H1 (cell line): ENCODE data around the gene HSPA1A. TPM values are rescaled to one million over a fixed set of nuclear protein-coding genes. Genes with fewer than 3 reads are reported as not detected.
A peak's percentile ranks its signal among the peaks of the same experiment; 100 is the strongest.

Experiments used
- CTCF ChIA-PET: fragments of 300-600 bp; sonication (Branson Sonifier 250); formaldehyde crosslinking; loops from one replicate; lab custom pipeline; 2021; ENCODE audit not compliant: partially characterized antibody; lab: Charles Lee
- POLR2A ChIA-PET: fragments of 300-600 bp; sonication (Branson Sonifier 250); formaldehyde crosslinking; loops from one replicate; lab custom pipeline; 2021; ENCODE audit warnings: inconsistent platforms; ENCODE audit not compliant: partially characterized antibody; lab: Charles Lee
- DNase-seq, 2 experiments: peaks; one replicate each; pipeline versions ENCODE4 v3.0.0 to v3.0.0-alpha.2; 2010 to 2022; ENCODE audit warnings: low spot score in 2 of 2, low read depth in 1 of 2, mixed read lengths in 1 of 2
- FAIRE-seq: peaks from 2 replicates; lab custom pipeline; 2011; peaks lifted over from hg19 to GRCh38; lab: Jason Lieb, UNC
- H2AFZ ChIP-seq: 2 replicates; pipeline ENCODE4 v1.8.1; 2012; ENCODE audit warnings: low read length, inconsistent platforms
- H2AK5ac ChIP-seq: 2 replicates; pipeline ENCODE4 v1.6.1; 2013; ENCODE audit warnings: low read depth, low read length
- H2BK120ac ChIP-seq: replicated peaks from 2 replicates; pipeline ENCODE3; 2013; ENCODE audit warnings: low read depth, low read length, inconsistent platforms
- H2BK12ac ChIP-seq: 2 replicates; pipeline ENCODE4 v1.6.1; 2013; ENCODE audit warnings: low read depth, low read length
- H2BK15ac ChIP-seq: 2 replicates; pipeline ENCODE4 v1.6.1; 2013; ENCODE audit warnings: low read length
- H2BK20ac ChIP-seq: 2 replicates; pipeline ENCODE4 v1.6.1; 2013; ENCODE audit warnings: low read length
- H2BK5ac ChIP-seq: 2 replicates; pipeline ENCODE4 v1.6.1; 2013; ENCODE audit warnings: low read depth, low read length
- H3K14ac ChIP-seq: 2 replicates; pipeline ENCODE4 v1.6.1; 2013; ENCODE audit warnings: inconsistent platforms; ENCODE audit not compliant: insufficient read length
- H3K18ac ChIP-seq: 2 replicates; pipeline ENCODE4 v1.6.1; 2013; ENCODE audit warnings: low read length; ENCODE audit errors: extremely low read depth
- H3K23ac ChIP-seq: 2 replicates; pipeline ENCODE4 v1.6.1; 2013; ENCODE audit warnings: inconsistent platforms; ENCODE audit not compliant: insufficient read length
- H3K23me2 ChIP-seq: 2 replicates; pipeline ENCODE4 v1.6.1; 2013; ENCODE audit warnings: low read depth, low read length
- H3K27ac ChIP-seq: 2 replicates; pipeline ENCODE4 v1.6.1; 2011; ENCODE audit warnings: low read depth, low read length, inconsistent platforms
- H3K27me3 ChIP-seq, 4 experiments: replicated peaks in 1 of 4; 1 replicate in 1 of 4; 2 replicates in 3 of 4; pipeline versions ENCODE4 v1.6.1 to v1.8.1; 2011 to 2013; ENCODE audit warnings: low read length in 3 of 4, mild to moderate bottlenecking in 3 of 4, inconsistent platforms in 2 of 4, mixed read lengths in 2 of 4, moderate library complexity in 1 of 4; ENCODE audit not compliant: control insufficient read depth in 3 of 4, insufficient read depth in 3 of 4; ENCODE audit errors: extremely low read depth in 1 of 4
- H3K36me3 ChIP-seq, 4 experiments: 2 replicates each; pipeline versions ENCODE4 v1.6.1 to v1.8.1; 2011 to 2013; ENCODE audit warnings: mild to moderate bottlenecking in 4 of 4, low read length in 3 of 4, moderate library complexity in 2 of 4, control low read depth in 1 of 4, inconsistent platforms in 1 of 4; ENCODE audit not compliant: insufficient read depth in 4 of 4, control insufficient read depth in 2 of 4
- H3K4ac ChIP-seq: replicated peaks from 2 replicates; pipeline ENCODE3; 2013; ENCODE audit warnings: low read length, low read depth, mixed read lengths, inconsistent platforms; ENCODE audit not compliant: insufficient read length
- H3K4me1 ChIP-seq, 4 experiments: replicated peaks in 1 of 4; 1 replicate in 1 of 4; 2 replicates in 3 of 4; pipeline versions ENCODE4 v1.6.1 to v1.8.1; 2011 to 2013; ENCODE audit warnings: low read length in 3 of 4, inconsistent platforms in 2 of 4, mixed read lengths in 1 of 4; ENCODE audit not compliant: insufficient read depth in 4 of 4, control insufficient read depth in 3 of 4
- H3K4me2 ChIP-seq, 2 experiments: 2 replicates each; pipeline versions ENCODE4 v1.6.1 to v1.8.1; 2011 to 2013; ENCODE audit warnings: low read depth in 2 of 2, low read length in 2 of 2, control low read depth in 1 of 2, inconsistent platforms in 1 of 2, mild to moderate bottlenecking in 1 of 2; ENCODE audit not compliant: insufficient read depth in 1 of 2
- H3K4me3 ChIP-seq, 4 experiments: fragments of 200-600, 300-600 bp in 1 of 4; sonication (generic), shearing (Covaris generic), sonication (Bioruptor Twin) in 1 of 4; 2 replicates each; pipeline versions ENCODE4 v1.5.1 to v1.8.1; 2011 to 2016; ENCODE audit warnings: low read length in 4 of 4, low read depth in 3 of 4, control low read depth in 2 of 4, inconsistent platforms in 2 of 4, mild to moderate bottlenecking in 2 of 4, mixed read lengths in 1 of 4, moderate library complexity in 1 of 4; ENCODE audit not compliant: insufficient read depth in 2 of 4; ENCODE audit errors: extremely low read depth in 1 of 4
- H3K56ac ChIP-seq: replicated peaks from 2 replicates; pipeline ENCODE3; 2013; ENCODE audit warnings: low read depth, mild to moderate bottlenecking, mixed read lengths, low read length, inconsistent platforms; ENCODE audit not compliant: insufficient read length
- H3K79me1 ChIP-seq: 2 replicates; pipeline ENCODE4 v1.6.1; 2013; ENCODE audit warnings: low read depth, low read length, control low read depth
- H3K79me2 ChIP-seq, 2 experiments: 2 replicates each; pipeline versions ENCODE4 v1.6.1 to v1.8.1; 2012 to 2013; ENCODE audit warnings: low read length in 2 of 2, mild to moderate bottlenecking in 2 of 2, inconsistent platforms in 1 of 2; ENCODE audit not compliant: insufficient read depth in 2 of 2, control insufficient read depth in 1 of 2
- H3K9ac ChIP-seq, 4 experiments: replicated peaks in 1 of 4; 1 replicate in 1 of 4; 2 replicates in 3 of 4; pipeline versions ENCODE4 v1.6.1 to v1.8.1; 2011 to 2013; ENCODE audit warnings: low read depth in 3 of 4, low read length in 3 of 4, control low read depth in 2 of 4, mild to moderate bottlenecking in 2 of 4, moderate library complexity in 2 of 4, inconsistent platforms in 1 of 4; ENCODE audit errors: extremely low read depth in 1 of 4
- H3K9me3 ChIP-seq, 2 experiments: 2 replicates each; pipeline versions ENCODE4 v1.6.1 to v1.8.1; 2012 to 2013; ENCODE audit warnings: mild to moderate bottlenecking in 2 of 2, moderate library complexity in 2 of 2, control low read depth in 1 of 2, inconsistent platforms in 1 of 2, low read depth in 1 of 2, low read length in 1 of 2, mixed read lengths in 1 of 2; ENCODE audit not compliant: insufficient read depth in 2 of 2
- H4K20me1 ChIP-seq, 2 experiments: replicated peaks in 1 of 2; 2 replicates each; pipeline versions ENCODE3 to v1.8.1; 2011 to 2013; ENCODE audit warnings: inconsistent platforms in 2 of 2, low read length in 2 of 2, mild to moderate bottlenecking in 1 of 2; ENCODE audit not compliant: insufficient read depth in 2 of 2, control insufficient read depth in 1 of 2
- H4K5ac ChIP-seq: 2 replicates; pipeline ENCODE4 v1.6.1; 2013; ENCODE audit warnings: low read length, low read depth, mixed read lengths, inconsistent platforms; ENCODE audit not compliant: insufficient read length
- H4K8ac ChIP-seq: 2 replicates; pipeline ENCODE4 v1.8.0; 2013; ENCODE audit warnings: mild to moderate bottlenecking, moderate library complexity, low read length, inconsistent platforms; ENCODE audit not compliant: insufficient read depth; ENCODE audit errors: extremely low read depth
- H4K91ac ChIP-seq: replicated peaks from 2 replicates; pipeline ENCODE3; 2013; ENCODE audit warnings: low read length, mixed read lengths, inconsistent platforms; ENCODE audit not compliant: insufficient read length
- ASH2L ChIP-seq: fragments of 200-600, 300-600 bp; sonication (generic); IDR thresholded peaks from one replicate; pipeline ENCODE4 v1.7.1; 2017; ENCODE audit warnings: low read length
- JUN ChIP-seq: IDR thresholded peaks from 2 replicates; pipeline ENCODE4 v1.6.1; 2011; ENCODE audit warnings: low read depth, mild to moderate bottlenecking, improper control_type of control experiment, low read length
- KDM4A ChIP-seq: IDR thresholded peaks from one replicate; pipeline ENCODE4 v1.7.1; 2012; ENCODE audit warnings: low read depth, mild to moderate bottlenecking, moderate library complexity, low read length, inconsistent platforms; ENCODE audit not compliant: severe bottlenecking
- NANOG ChIP-seq: IDR thresholded peaks from 2 replicates; pipeline ENCODE4 v1.6.1; 2011; ENCODE audit warnings: low read length, low read depth, mild to moderate bottlenecking, inconsistent platforms; ENCODE audit not compliant: insufficient read depth, poor library complexity, severe bottlenecking
- POLR2AphosphoS5 ChIP-seq: IDR thresholded peaks from 2 replicates; pipeline ENCODE4 v1.6.1; 2011; ENCODE audit warnings: low read depth, low read length
- POU5F1 ChIP-seq: IDR thresholded peaks from 2 replicates; pipeline ENCODE4 v1.6.1; 2011; ENCODE audit warnings: low read depth, mild to moderate bottlenecking, low read length, moderate library complexity
- RNF2 ChIP-seq: fragments of 200-900, 300-1000 bp; sonication (generic); IDR thresholded peaks from 2 replicates; pipeline ENCODE4 v1.7.1; 2016; ENCODE audit warnings: borderline replicate concordance, low read depth, mild to moderate bottlenecking, antibody characterized with exemption, low read length; ENCODE audit not compliant: poor library complexity, severe bottlenecking; ENCODE audit errors: missing control alignments
- TAF1 ChIP-seq: IDR thresholded peaks from 2 replicates; pipeline ENCODE4 v1.6.1; 2011; ENCODE audit warnings: mild to moderate bottlenecking, low read depth, low read length
- TBP ChIP-seq: IDR thresholded peaks from 2 replicates; pipeline ENCODE4 v1.6.1; 2011; ENCODE audit warnings: low read depth, low read length, improper control_type of control experiment
- TEAD4 ChIP-seq: IDR thresholded peaks from 2 replicates; pipeline ENCODE4 v1.6.1; 2012; ENCODE audit warnings: low read depth, low read length, inconsistent platforms, mixed read lengths
- WGBS, 2 experiments: shearing (Covaris generic) in 1 of 2; methylation state at CpG; one replicate each; pipeline versions ENCODE4 v1.1.6 to v1.1.7; 2013 to 2015; ENCODE audit warnings: low lambda C conversion rate in 2 of 2, mixed read lengths in 2 of 2, inconsistent platforms in 1 of 2, low coverage in 1 of 2, missing lambda C conversion rate in 1 of 2; ENCODE audit not compliant: insufficient replicate concordance in 2 of 2, insufficient coverage in 1 of 2, insufficient read length in 1 of 2; ENCODE audit errors: extremely low coverage in 1 of 2, missing lambda C conversion rate in 1 of 2; 5-methylcytosine and 5-hydroxymethylcytosine counted together
- polyA plus RNA-seq, 7 experiments: library from polyadenylated mRNA; depleted of rRNA in 3 of 7; stranded (reverse) in 5 of 7; unstranded in 2 of 7; fragments of >200 nt in 5 of 7; fragments of 200-250 nt in 2 of 7; gene quantifications; 1 replicate in 5 of 7; 2 replicates in 1 of 7; 4 replicates in 1 of 7; pipeline versions ENCODE4 v1.2.1 to v1.2.3, GENCODE V29; 2011 to 2013; ENCODE audit warnings: missing spikeins in 2 of 7, mixed read lengths in 2 of 7
- total RNA-seq: library from RNA; stranded (reverse); fragmentation: NEBNext Ultra II Directional; extraction: Animal tissue kit (Norgen Biotek cat#: 25700); gene quantifications from 2 replicates; pipeline ENCODE4 v1.2.1, GENCODE V29; 2021
- TF ChIP-seq, protein P1 (sequence below): IDR thresholded peaks from 2 replicates; pipeline ENCODE4 v1.6.1; 2011; ENCODE audit warnings: low read length, improper control_type of control experiment

Gene HSPA1A
- total and polyA plus RNA-seq, 2 of the 8 experiments (the other 6 are each of a cell fraction or from before 2014, with no cell fraction given), result 40.7 to 54.0 TPM

DNA sequence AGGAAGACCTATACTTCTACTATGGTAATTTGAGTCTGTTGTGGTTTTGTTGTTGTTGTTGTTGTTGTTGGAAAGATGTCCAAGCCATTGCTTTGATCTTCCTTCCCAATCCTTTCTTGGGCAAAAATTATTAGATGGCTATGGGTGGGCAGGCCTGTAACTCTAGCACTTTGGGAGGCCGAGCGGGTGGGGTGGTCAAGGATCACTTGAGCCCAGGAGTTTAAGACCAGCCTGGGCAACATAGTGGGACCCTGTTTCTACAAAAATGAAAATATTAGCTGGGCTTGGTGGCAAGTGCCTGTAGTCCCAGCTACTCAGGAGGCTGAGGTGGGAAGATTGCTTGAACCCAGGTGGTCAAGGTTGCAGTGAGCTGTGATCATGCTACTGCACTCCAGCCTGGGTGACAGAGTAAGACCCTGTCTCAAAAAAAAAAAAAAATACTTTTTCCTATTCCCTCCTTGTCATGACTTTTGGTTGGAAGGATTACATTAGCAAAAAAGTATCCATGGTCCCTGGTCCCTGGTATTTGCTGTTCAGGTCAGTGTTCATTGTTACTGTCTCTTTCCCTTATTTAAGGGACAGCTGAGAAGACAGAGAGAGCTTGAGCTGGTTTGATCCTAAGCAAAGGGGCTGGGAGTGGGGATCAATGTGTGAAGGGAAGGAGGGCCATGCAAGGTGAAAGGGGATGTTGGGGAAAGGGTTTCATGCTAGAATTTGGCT, 35.6 kb downstream of the HSPA1A start:
- peaks cover 6 to 7% of the 10 kb centered on the region in 2 experiments; a peak in 1 of 4 replicates for H3K9me3 ChIP-seq
- H3K27ac ChIP-seq, result no peak overlapping the region
- FAIRE-seq, result no peak
- H3K23ac ChIP-seq, result no peak overlapping the region
- DNase-seq, result no peak
- no peak overlapping the region for H3K4me3 ChIP-seq
- H2AK5ac ChIP-seq, result no peak overlapping the region
- no peak overlapping the region for H3K18ac ChIP-seq
- H2BK15ac ChIP-seq, result no peak overlapping the region
- H2BK5ac ChIP-seq, result no peak overlapping the region
- no peaks in the 10 kb centered on the region for H3K79me1 ChIP-seq
- no peak overlapping the region for H2BK120ac ChIP-seq
- peak overlapping the region in 1 of 4 experiments; percentile 18; a peak in 1 of 7 replicates for H3K9ac ChIP-seq
- H2BK20ac ChIP-seq, result no peak overlapping the region
- no peaks in the 10 kb centered on the region for H3K4me1 ChIP-seq
- no peak overlapping the region; a peak in 1 of 4 replicates for H3K4me2 ChIP-seq
- no peaks in the 10 kb centered on the region for H3K27me3 ChIP-seq
- no peak overlapping the region for H2BK12ac ChIP-seq
- H4K8ac ChIP-seq, result no peak overlapping the region
- no peak overlapping the region for H2AFZ ChIP-seq
- no peak overlapping the region for H3K14ac ChIP-seq
- ChIA-PET CTCF (interaction anchor here (0.6 to 1.3 kb wide), 4 partner anchors 12 to 558 kb away, joined by 3 to 5 read pairs (median 4); no protein-coding TSS in a partner anchor), POLR2A (interaction anchor here (0.6 to 12.6 kb wide), 5 partner anchors 10 to 703 kb away, joined by 3 to 189 read pairs (median 3); partner anchors contain the start of gene NEU1)
- no peak overlapping the region for H4K5ac ChIP-seq
- no peak overlapping the region for H4K91ac ChIP-seq
- H3K79me2 ChIP-seq, result no peaks in the 10 kb centered on the region
- WGBS, 2 experiments, result 97% methylated on average over 2 of the region's 2 CpGs; no CpG with 5 or more reads in 1 of the 2 experiments
- H3K23me2 ChIP-seq, result no peaks in the 10 kb centered on the region
- no peak overlapping the region for H3K56ac ChIP-seq
- no peak overlapping the region for H3K4ac ChIP-seq
- peaks cover 0 to 4% (median 0%) of the 10 kb centered on the region in 4 experiments; a peak in 2 of 8 replicates for H3K36me3 ChIP-seq
- no peaks in the 10 kb centered on the region for H4K20me1 ChIP-seq
- TF ChIP-seq JUN (no peak), RNF2 (no peak), POLR2AphosphoS5 (no peak), TEAD4 (no peak), TBP (no peak), KDM4A (no peak), TAF1 (no peak), NANOG (no peak), ASH2L (no peak), POU5F1 (no peak)
- TF ChIP-seq, protein P1, sequence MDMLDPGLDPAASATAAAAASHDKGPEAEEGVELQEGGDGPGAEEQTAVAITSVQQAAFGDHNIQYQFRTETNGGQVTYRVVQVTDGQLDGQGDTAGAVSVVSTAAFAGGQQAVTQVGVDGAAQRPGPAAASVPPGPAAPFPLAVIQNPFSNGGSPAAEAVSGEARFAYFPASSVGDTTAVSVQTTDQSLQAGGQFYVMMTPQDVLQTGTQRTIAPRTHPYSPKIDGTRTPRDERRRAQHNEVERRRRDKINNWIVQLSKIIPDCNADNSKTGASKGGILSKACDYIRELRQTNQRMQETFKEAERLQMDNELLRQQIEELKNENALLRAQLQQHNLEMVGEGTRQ, result no peak
